Tibial artery (tissue), 4 donors: Measurements from ENCODE around the gene ELFN1.

Experiments
- DNase-seq, 2 donors: peaks; one replicate each; pipeline ENCODE4 v3.0.0-alpha.2; 2019
- H3K27ac ChIP-seq, 2 donors: fragments of 200-600 bp; sonication (generic) in 1 of 2; 1 replicate in 1 of 2; 2 replicates in 1 of 2; pipeline ENCODE4 v1.5.1; 2018 to 2019; ENCODE audit warnings: mild to moderate bottlenecking in 1 of 2
- H3K27me3 ChIP-seq, 2 donors: fragments of 200-600 bp; sonication (generic) in 1 of 2; one replicate each; pipeline versions ENCODE4 v1.5.1 to v1.6.0; 2016 to 2019
- H3K36me3 ChIP-seq, 3 donors: fragments of 200-600 bp; sonication (generic) in 2 of 3; one replicate each; pipeline ENCODE4 v1.5.1; 2016 to 2019; ENCODE audit warnings: mild to moderate bottlenecking in 2 of 3
- H3K4me1 ChIP-seq, 4 donors: fragments of 200-600 bp; sonication (generic) in 2 of 4; 1 replicate in 3 of 4; 2 replicates in 1 of 4; pipeline ENCODE4 v1.5.1; 2016 to 2019
- H3K4me3 ChIP-seq, 2 donors: fragments of 200-600 bp; sonication (generic) in 1 of 2; 1 replicate in 1 of 2; 2 replicates in 1 of 2; pipeline ENCODE4 v1.5.1; 2018 to 2019; ENCODE audit warnings: mild to moderate bottlenecking in 2 of 2
- H3K9me3 ChIP-seq, 3 donors: fragments of 200-600 bp; sonication (generic) in 1 of 3; one replicate each; pipeline ENCODE4 v1.5.1; 2016 to 2019
- CTCF ChIP-seq, 2 experiments: fragments of 200-600 bp in 1 of 2; fragments of 450-650 bp in 1 of 2; IDR thresholded peaks; one replicate each; pipeline ENCODE4 v1.5.1; 2017 to 2019; ENCODE audit warnings: antibody characterized with exemption in 2 of 2, mild to moderate bottlenecking in 1 of 2, moderate library complexity in 1 of 2
- intact Hi-C: fragments of 100-400 bp; cut with DNase I; formaldehyde crosslinking; loops from one replicate; pipeline ENCODE4 v1.15.0; 2023; ENCODE audit warnings: low total_unique reads

ELFN1 gene

GRCh38 chr7:1743481-1744230 lies 73.6 kb downstream of the ELFN1 start:
- intact Hi-C loops, result no loop called here
- no peak for DNase-seq
- Histone ChIP-seq H3K4me3 (no peak overlapping the region), H3K9me3 (no peaks in the 10 kb centered on the region), H3K27me3 (peaks cover 0 to 52% of the 10 kb centered on the region in 2 donors), H3K27ac (no peak overlapping the region), H3K4me1 (peaks cover 0 to 10% (median 4%) of the 10 kb centered on the region in 4 donors), H3K36me3 (no peaks in the 10 kb centered on the region)
- no peak for TF ChIP-seq CTCF (IDR thresholded peaks at IDR 0.05)

- peaks cover 0 to 10% (median 5%) of the 10 kb centered on the region in 4 donors for H3K4me1 ChIP-seq
- intact Hi-C loops, result no loop called here
- TF ChIP-seq CTCF (IDR thresholded peaks at IDR 0.05), result no peak
- H3K27me3 ChIP-seq, result peaks cover 0 to 54% of the 10 kb centered on the region in 2 donors
- no peak overlapping the region for H3K4me3 ChIP-seq
- no peaks in the 10 kb centered on the region for H3K36me3 ChIP-seq
- no peaks in the 10 kb centered on the region for H3K9me3 ChIP-seq
- no peak overlapping the region for H3K27ac ChIP-seq
- DNase-seq, result no peak
These were observed 74.4 kb downstream of the ELFN1 start for GRCh38 chr7:1744296-1745017.

- DNase-seq, result no peak
- H3K4me3 ChIP-seq, result no peak overlapping the region
- H3K4me1 ChIP-seq, result peaks cover 0 to 13% (median 7%) of the 10 kb centered on the region in 4 donors
- no peaks in the 10 kb centered on the region for H3K9me3 ChIP-seq
- no peak for TF ChIP-seq CTCF (IDR thresholded peaks at IDR 0.05)
- peaks cover 0 to 56% of the 10 kb centered on the region in 2 donors for H3K27me3 ChIP-seq
- no peak overlapping the region for H3K27ac ChIP-seq
- H3K36me3 ChIP-seq, result no peaks in the 10 kb centered on the region
- intact Hi-C loops, result no loop called here
These were observed 75.0 kb downstream of the ELFN1 start for GRCh38 chr7:1745018-1745532.

GRCh38 chr7:1745576-1746490 lies 75.8 kb downstream of the ELFN1 start:
- Histone ChIP-seq H3K36me3 (no peaks in the 10 kb centered on the region), H3K27me3 (peaks cover 0 to 58% of the 10 kb centered on the region in 2 donors), H3K9me3 (no peaks in the 10 kb centered on the region), H3K4me3 (no peak overlapping the region), H3K4me1 (peaks cover 0 to 13% (median 7%) of the 10 kb centered on the region in 4 donors), H3K27ac (no peak overlapping the region)
- intact Hi-C loops, result no loop called here
- no peak for TF ChIP-seq CTCF (IDR thresholded peaks at IDR 0.05)
- DNase-seq, result no peak

GRCh38 chr7:1746491-1746975 lies 76.5 kb downstream of the ELFN1 start:
- H3K4me3 ChIP-seq, result no peak overlapping the region
- H3K36me3 ChIP-seq, result no peaks in the 10 kb centered on the region
- H3K9me3 ChIP-seq, result no peaks in the 10 kb centered on the region
- H3K27ac ChIP-seq, result no peak overlapping the region
- DNase-seq, result no peak
- peaks cover 0 to 60% of the 10 kb centered on the region in 2 donors for H3K27me3 ChIP-seq
- intact Hi-C loops, result no loop called here
- TF ChIP-seq CTCF (IDR thresholded peaks at IDR 0.05), result no peak
- H3K4me1 ChIP-seq, result peaks cover 0 to 13% (median 7%) of the 10 kb centered on the region in 4 donors
